GM10248 (cell line): ENCODE measurements around the gene TRAPPC8.
"Not testable (repeated sequence)": the region's sequence is repeated elsewhere in the genome, so short reads cannot be mapped to it uniquely, and the experiment has no call there.

Experiments used
- CTCF ChIA-PET: fragments of 300-600 bp; sonication (Branson Sonifier 250); formaldehyde crosslinking; extraction: SDS; loops from one replicate; lab custom pipeline; 2021; ENCODE audit warnings: antibody characterized with exemption; lab: Yijun Ruan, JAX
- POLR2A ChIA-PET: fragments of 350-650 bp; sonication (Branson Sonifier 250); formaldehyde crosslinking; extraction: SDS; loops from one replicate; lab custom pipeline; 2020; ENCODE audit warnings: antibody characterized with exemption; lab: Yijun Ruan, JAX
- DNase-seq: peaks from one replicate; pipeline ENCODE4 v3.0.0; 2012; ENCODE audit errors: extremely low spot score
- TF ChIP-seq, protein P1 (sequence below): IDR thresholded peaks from 2 replicates; pipeline ENCODE4 v1.5.1; 2012; ENCODE audit warnings: mild to moderate bottlenecking, low read depth; ENCODE audit errors: extremely low read depth, missing control alignments, control extremely low read depth

Gene TRAPPC8

DNA sequence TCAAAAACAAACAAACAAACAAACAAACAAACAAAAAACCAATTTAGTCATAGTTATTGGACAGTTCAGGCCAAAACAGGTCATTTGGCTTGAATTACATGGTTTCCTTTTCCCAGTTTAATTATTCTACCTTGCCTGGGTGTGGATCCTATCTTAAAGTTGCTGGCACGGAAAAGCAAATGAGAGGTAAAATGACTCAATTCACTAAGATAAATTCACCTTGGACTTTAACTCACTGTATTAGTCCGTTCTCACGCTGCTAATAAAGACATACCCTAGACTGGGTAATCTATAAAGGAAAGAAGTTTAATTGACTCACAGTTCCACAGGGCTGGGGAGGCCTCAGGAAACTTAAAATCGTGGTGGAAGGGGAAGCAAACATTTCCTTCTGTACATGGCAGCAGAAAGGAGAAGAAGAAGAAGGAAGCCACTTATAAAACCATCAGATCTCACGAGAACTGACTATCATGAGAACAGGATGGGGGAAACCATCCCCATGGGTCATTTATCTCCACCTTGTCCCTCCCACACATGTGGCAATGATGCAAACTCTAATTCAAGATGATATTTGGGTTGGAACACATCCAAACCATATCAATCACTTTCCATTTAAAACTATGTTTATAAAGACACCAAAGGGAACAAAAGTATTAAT lies 22.5 kb upstream of the TRAPPC8 start:
- ChIA-PET POLR2A (interaction anchor here (0.6 kb wide), 1 partner anchor 23 kb away, joined by 4 read pairs; the partner anchor contains the start of gene TRAPPC8), CTCF (interaction anchor here (1.9 kb wide), 1 partner anchor 11 kb away, joined by 7 read pairs; no protein-coding TSS in a partner anchor)

DNA sequence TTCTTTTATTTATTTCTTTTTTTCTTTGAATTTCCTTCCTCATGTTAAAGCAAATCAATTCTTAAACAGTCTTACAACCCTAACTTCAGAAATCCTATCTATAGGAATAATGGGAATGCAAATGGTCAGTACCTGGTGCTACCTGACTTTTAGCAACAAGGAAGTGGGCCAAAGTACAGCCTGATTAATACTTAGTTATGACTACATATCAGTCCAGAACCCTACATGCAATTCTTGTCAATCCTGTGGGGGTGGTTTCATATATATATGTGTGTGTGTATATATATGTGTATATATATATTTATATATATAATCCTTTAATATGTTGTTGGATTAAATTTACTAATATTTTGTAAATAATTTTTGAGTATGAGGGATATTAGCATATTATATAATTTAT lies 14.8 kb upstream of the TRAPPC8 start:
- POLR2A ChIA-PET: interaction anchor here (0.5 kb wide), 1 partner anchor 30 kb away, joined by 3 read pairs; no protein-coding TSS in a partner anchor
- TF ChIP-seq, protein P1, sequence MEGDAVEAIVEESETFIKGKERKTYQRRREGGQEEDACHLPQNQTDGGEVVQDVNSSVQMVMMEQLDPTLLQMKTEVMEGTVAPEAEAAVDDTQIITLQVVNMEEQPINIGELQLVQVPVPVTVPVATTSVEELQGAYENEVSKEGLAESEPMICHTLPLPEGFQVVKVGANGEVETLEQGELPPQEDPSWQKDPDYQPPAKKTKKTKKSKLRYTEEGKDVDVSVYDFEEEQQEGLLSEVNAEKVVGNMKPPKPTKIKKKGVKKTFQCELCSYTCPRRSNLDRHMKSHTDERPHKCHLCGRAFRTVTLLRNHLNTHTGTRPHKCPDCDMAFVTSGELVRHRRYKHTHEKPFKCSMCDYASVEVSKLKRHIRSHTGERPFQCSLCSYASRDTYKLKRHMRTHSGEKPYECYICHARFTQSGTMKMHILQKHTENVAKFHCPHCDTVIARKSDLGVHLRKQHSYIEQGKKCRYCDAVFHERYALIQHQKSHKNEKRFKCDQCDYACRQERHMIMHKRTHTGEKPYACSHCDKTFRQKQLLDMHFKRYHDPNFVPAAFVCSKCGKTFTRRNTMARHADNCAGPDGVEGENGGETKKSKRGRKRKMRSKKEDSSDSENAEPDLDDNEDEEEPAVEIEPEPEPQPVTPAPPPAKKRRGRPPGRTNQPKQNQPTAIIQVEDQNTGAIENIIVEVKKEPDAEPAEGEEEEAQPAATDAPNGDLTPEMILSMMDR: no peak
- CTCF ChIA-PET: no interaction called here
- DNase-seq: no peak

More for the DNA sequence above, 22.5 kb upstream of the TRAPPC8 start:
- TF ChIP-seq, protein P1: no peak
- no peak for DNase-seq

DNA sequence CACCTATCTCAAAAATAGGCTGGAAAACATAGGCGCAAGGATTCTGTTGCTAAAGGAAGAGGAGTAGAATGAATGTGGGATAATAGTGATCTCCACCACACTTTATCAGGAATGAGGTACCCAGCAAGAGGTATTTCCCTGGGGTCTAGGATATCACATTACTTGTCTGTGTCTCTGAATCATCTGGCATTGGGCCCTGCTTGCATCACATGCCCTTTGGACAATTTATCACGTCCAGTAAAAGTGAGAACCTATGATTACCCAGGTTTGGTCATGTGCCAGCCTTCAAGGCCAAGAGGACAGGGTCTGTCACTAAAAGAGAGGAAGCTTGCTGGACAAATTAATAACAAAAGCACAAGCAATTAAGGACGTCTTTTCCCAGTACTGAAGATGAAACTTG lies 11.4 kb upstream of the TRAPPC8 start:
- ChIA-PET CTCF (interaction anchor here (0.7 kb wide), 1 partner anchor 231 kb away, joined by 3 read pairs; no protein-coding TSS in a partner anchor), POLR2A (no interaction called here)
- TF ChIP-seq, protein P1: no peak
- no peak for DNase-seq

DNA sequence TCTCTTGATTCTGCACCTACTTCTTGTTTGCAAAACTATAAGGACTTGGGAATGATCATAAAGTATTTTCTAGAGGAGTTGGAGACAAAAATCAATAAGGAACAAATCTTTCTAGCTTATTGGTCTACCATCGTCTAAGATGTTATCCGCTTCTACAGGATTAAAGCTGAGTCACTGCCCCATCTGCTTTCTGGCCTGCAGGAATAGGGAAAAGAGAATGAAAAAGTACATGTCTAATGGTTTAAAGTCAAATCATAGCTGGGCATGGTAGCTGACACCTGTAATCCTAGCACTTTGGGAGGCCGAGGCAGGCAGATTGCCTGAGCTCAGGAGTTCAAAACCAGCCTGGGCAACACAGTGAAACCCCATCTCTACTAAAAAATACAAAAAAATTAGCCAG lies 10.8 kb upstream of the TRAPPC8 start:
- DNase-seq, POLR2A ChIA-PET, CTCF ChIA-PET: not testable (repeated sequence)

DNA sequence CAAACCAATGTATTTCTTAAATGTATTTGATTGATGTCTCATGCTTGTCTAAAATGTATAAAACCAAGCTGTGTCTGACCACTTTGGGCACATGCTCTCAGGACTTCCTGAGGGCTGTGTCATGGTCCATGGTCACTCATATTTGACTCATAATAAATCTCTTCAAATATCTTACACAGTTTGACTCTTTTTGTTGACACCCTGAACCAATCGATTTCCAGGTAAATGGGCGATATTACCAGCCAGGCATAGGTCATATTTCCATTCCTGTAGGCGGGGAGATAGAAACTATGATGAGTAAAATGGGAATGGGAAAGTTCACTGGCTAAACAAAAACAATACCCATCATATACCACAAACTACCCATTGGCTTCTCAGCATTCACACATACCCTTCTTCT lies 9.3 kb upstream of the TRAPPC8 start:
- TF ChIP-seq, protein P1: no peak
- CTCF ChIA-PET: no interaction called here
- POLR2A ChIA-PET: no interaction called here
- DNase-seq: no peak

DNA sequence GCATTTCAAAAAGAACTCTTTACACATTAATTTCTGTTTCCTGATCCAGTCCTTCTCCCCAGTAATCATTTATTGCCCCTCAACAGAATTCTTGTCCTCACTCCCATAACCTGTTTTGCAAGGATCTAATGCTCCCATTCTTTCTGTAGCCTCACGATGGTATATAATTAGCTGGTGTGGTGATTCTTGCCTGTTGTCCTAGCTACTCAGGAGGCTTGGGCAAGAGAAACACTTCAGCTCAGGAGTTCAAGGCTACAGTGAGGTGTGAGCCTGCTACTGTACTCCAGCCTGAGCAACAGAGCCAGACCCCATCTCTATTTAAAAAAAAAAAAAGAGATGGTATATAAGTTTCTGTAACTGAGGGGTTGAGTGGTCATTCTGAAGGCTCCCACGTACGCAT lies 7.7 kb upstream of the TRAPPC8 start:
- no peak for DNase-seq
- TF ChIP-seq, protein P1: no peak
- ChIA-PET POLR2A (no interaction called here), CTCF (no interaction called here)

DNA sequence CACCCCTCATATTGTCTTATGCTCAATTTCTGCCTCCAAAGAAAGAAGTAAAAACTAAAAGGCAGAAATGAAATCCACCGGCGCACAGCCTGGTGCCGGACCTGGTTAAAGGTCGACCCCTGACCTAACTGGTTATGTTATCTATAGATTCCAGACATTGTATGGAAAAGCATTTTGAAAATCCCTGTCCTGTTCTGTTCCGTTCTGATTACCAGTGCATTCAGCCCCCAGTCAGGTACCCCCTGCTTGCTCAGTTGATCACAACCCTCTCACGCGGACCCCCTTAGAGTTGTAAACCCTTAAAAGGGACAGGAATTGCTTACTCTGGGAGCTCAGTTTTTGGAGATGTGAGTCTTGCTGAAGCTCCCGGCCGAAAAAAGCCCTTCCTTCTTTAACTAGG lies 5.4 kb upstream of the TRAPPC8 start:
- CTCF ChIA-PET, DNase-seq, POLR2A ChIA-PET: not testable (repeated sequence)
